ENCODE measurements around the gene VSIG4.
"Not testable (repeated sequence)": the region's sequence is repeated elsewhere in the genome, so short reads cannot be mapped to it uniquely, and the experiment has no call there.

The VSIG4 gene, protein sequence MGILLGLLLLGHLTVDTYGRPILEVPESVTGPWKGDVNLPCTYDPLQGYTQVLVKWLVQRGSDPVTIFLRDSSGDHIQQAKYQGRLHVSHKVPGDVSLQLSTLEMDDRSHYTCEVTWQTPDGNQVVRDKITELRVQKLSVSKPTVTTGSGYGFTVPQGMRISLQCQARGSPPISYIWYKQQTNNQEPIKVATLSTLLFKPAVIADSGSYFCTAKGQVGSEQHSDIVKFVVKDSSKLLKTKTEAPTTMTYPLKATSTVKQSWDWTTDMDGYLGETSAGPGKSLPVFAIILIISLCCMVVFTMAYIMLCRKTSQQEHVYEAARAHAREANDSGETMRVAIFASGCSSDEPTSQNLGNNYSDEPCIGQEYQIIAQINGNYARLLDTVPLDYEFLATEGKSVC

GRCh38 chrX:66039944-66040343 is at the start of gene VSIG4:
Gene VSIG4 (minus strand): TSS chrX:66040080. CDS start chrX:66039998, 82 bp downstream.
- no peak for DNase-seq (ENCODE audit: low read depth)

- no peak for DNase-seq (ENCODE audit: low read depth)
Observed at GRCh38 chrX:66076801-66077200, 36.9 kb upstream of the VSIG4 start.

- no peak for DNase-seq (ENCODE audit: low read depth)
Observed at GRCh38 chrX:66074920-66075879, 35.3 kb upstream of the VSIG4 start.

DNA sequence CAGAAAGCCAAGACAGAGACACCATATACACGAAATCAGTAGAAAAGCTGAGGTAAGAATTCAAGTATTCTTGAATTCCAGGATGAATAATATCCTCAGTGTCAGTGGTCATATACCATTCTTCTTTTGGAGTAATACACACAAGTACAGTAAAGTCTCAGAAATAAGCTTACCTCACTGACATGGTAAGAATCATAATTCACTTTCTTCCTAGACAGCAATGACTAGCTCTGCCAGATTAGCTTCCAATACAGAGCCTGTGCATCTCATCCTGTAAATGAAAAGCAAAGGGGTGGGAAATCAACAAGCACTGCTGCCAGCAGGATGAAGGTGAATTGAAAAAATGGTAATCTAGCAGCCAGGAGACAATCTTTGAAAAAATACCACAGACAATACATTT is 31.2 kb upstream of the VSIG4 start:
- no peak for DNase-seq (ENCODE audit: low read depth)

DNA sequence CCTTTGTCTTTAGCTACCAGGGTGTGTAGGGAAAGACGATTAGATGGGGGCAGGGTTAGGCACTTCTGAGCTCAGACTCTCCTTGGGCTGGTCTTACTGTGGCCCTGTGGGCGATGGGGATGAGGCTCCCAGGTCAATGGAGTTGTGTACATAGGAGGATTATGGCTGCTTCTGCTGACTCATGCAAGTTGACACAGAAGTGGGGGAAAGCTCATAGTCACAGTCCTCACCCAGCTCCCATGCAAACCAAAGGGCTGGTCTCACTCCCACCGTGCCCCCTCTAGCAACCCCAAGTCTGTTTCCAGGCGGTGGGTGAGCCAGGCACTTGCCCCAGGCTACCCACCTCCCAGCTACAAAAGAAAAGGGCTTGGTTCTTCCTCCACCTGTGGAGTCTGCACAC is 24.4 kb upstream of the VSIG4 start:
- no peak for DNase-seq (ENCODE audit: low read depth)

DNA sequence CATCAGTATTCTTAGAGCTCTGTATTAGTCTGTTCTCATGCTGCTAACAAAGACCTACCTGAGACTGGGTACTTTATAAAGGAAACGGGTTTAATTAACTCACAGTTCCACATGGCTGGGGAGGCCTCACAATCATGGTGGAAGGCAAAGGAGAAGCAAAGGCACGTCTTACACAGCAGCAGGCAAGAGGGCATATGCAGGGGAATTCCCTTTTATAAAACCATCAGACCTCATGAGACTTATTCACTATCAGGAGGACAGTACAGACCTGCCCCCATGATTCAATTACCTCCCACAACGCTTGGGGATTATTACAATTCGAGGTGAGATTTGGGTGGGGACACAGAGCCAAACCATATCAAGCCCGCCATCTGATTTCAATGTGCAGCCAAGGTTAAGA is 17.1 kb upstream of the VSIG4 start:
- DNase-seq (ENCODE audit: low read depth), result not testable (repeated sequence)

DNA sequence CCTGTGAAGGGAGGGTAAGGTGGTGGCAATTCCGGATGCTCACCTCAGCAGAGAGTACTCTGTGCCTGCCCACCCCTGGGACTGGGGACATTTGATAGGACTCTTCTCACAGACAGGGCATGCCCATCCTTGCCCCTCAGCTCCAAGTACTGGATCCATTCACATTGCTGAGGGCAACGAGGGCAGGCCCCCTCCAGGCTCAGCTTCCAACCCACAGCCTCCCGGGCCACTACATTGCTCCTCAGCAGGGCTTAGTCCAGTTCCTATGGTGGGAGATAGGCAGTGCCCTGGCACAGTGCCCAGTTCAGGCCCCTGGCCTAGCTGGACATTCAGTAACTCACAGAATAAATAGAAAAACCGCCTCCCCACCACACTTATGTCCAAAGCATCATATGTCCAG is 15.1 kb upstream of the VSIG4 start:
- no peak for DNase-seq (ENCODE audit: low read depth)

DNA sequence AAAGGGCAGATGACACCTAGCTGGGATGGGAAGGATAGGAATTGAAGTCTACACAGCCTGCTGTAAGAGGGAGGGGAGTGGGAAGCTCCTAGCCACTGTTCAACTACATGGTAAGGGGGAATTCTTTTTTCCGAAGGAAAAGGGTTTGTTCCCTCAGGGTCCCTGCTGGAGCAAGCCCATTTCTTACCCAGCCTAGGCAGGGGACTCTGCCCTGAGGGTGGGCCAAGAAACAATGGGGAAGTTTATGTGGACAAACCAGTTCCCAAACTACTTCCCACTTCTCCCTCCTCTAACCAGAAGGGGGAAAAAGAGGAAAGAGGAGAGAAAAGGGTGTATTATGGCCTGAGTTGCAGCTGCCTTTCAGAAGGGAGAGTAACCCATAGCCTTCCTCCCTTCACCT is 13.5 kb upstream of the VSIG4 start:
- DNase-seq (ENCODE audit: low read depth), result no peak

DNA sequence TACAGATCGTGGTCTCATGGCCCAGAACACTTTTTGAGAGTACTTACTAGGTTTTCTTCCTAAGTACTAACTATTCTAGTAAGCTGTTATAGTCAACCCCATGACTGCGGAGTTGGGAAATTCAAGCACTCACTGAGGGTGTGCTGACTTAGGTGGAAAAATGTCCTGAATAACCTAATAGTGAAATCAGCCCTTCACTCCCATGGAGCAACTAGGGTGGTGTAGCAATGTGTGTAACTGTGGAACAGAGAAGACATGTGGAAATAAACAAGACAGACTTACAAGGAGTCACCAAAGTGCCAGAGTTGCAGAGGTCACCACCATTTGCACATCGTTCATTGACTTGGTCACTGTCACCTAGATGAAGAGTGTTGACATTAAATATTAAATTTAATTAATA is 12.1 kb upstream of the VSIG4 start:
- DNase-seq (ENCODE audit: low read depth), result no peak

- DNase-seq (ENCODE audit: low read depth), result no peak
Observed at GRCh38 chrX:66050140-66050569, 10.3 kb upstream of the VSIG4 start.

DNA sequence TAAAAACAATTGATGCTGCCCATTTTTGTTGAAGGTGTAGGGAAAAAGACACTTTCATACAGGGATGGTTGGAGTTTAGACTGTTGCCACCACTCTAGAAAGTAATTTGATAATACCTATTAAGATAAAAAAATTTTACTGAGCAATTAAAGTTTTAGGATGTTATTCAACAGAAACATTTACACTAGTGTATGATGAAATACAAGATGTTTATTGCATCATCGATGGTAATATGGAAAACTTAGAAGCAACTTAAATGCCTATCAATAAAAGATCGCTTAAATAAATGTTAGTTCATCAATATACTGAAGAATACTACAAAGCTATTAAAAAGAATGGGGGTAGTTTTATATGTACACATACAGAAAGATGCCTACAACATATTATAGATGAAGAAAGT is 9.2 kb upstream of the VSIG4 start:
- no peak for DNase-seq (ENCODE audit: low read depth)

DNA sequence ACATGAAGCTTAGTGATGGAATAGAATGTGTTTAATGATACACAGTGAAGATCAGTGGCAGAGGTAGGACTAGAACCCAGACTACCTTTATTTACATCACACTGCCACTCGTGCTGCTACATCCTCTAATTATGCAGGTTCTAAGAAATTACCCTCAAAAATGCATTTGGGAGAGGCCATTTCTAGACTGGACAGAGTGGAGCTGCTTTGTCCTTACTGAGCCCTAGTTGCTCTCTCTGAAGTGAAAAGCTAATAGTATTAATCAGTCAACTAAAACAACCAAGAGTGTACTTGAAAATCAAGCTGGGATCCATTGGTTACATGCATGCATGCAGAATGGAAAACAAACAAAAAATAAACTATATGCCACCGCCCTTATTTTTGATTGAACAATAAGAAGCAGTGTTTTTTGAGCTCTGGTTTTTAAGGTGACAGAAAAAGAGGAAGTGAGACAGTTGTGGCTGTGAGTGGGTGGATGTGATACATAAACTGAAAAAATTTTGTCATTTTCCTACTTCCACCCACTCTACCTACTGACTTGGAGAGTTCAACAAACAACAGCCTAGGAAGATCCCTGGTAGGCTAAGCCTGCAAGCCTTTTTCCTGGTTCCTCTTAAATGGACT is 6.8 kb upstream of the VSIG4 start:
- no peak for DNase-seq (ENCODE audit: low read depth)

GRCh38 chrX:66045894-66046293 is 6.0 kb upstream of the VSIG4 start:
- no peak for DNase-seq (ENCODE audit: low read depth)

- DNase-seq (ENCODE audit: low read depth), result no peak
Observed at GRCh38 chrX:66043584-66043983, 3.7 kb upstream of the VSIG4 start.

DNA sequence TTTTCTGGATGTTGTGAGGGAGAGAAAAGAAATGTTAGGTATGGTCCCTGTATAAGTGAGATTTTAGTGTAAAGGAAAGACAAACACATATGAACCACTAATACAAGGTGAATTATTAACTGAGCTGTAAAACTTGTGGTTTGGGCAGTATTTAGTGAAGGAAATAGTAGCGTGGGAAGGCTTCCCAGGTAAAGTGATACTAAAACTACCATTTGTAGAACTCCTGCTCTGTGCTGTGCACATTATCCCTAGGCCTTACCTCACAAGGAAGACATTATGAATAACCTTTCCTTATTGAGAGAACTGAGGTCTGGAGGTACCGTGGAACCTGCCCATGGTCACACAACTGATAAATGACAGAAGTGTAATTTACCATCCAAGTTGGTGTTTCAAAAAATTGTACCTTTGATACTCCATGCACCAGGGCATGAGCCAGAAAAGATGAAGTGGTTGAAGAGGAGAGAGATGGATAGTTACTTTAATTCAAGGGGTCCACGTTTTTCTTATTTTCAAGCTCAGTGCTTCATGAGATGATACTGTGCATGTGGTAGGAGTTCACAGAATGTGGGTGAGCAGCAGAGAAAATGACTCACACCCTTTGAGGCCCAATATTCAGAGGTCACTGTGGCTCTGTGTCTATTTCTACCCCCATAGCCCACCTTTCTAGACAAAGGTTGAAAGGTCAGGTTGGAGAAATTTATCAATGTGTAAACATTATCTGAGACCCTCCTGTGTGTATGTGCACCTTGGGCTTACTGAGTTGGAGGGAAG is 2.6 kb upstream of the VSIG4 start:
- DNase-seq (ENCODE audit: low read depth), result no peak

GRCh38 chrX:66038115-66038514 is 1.8 kb downstream of the VSIG4 start:
- DNase-seq (ENCODE audit: low read depth), result no peak

- no peak for DNase-seq (ENCODE audit: low read depth)
Observed at GRCh38 chrX:66036231-66036630, 3.6 kb downstream of the VSIG4 start.

- no peak for DNase-seq (ENCODE audit: low read depth)
Observed at GRCh38 chrX:66035667-66036066, 4.2 kb downstream of the VSIG4 start.

GRCh38 chrX:66030505-66031317 is 9.2 kb downstream of the VSIG4 start:
- DNase-seq (ENCODE audit: low read depth), result no peak

DNA sequence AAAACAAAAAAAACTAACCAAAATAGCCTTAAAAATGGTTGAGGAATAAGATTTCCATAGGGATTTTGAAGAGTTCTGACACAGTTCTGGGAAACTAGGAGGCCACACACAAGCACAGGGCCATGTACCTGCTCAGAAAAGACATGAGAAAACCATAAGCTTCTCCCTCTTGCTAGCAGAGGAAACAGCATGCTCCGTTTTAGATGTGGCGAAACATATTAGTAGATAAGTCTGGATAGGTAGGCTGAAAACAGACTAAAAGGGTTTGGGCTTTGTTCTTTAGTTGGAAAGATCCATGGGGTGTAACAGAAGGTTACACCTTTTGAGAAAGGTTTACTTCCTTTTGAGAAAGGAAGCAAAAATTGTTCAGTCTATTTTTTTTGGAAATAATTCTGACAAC is 10.9 kb downstream of the VSIG4 start:
- no peak for DNase-seq (ENCODE audit: low read depth)

GRCh38 chrX:66024570-66024969 is 15.3 kb downstream of the VSIG4 start:
- no peak for DNase-seq (ENCODE audit: low read depth)

All from fibroblast of gingiva (primary cell).